SK-N-SH (cell line): ENCODE measurements around the gene SP2. TPM values are rescaled to one million over a fixed set of nuclear protein-coding genes. Genes with fewer than 3 reads are reported as not detected.

Experiments
- CTCF ChIA-PET: fragments of 300-600, 350-600 bp; formaldehyde crosslinking; extraction: SDS; loops from one replicate; lab custom pipeline; 2021; lab: Yijun Ruan, JAX
- POLR2A ChIA-PET: fragments of 350-600 bp; sonication (Branson Sonifier 250); formaldehyde crosslinking; extraction: SDS; loops from one replicate; lab custom pipeline; 2020; ENCODE audit warnings: antibody characterized with exemption, inconsistent platforms; lab: Yijun Ruan, JAX
- DNase-seq: peaks from one replicate; pipeline ENCODE4 v3.0.0; 2012
- H2AFZ ChIP-seq: fragments of 200-600 bp; sonication (generic); 2 replicates; pipeline ENCODE4 v1.8.1; 2016; ENCODE audit warnings: antibody characterized with exemption, mild to moderate bottlenecking, low read depth
- H3F3A ChIP-seq: fragments of 200-600 bp; sonication (generic); replicated peaks from 2 replicates; pipeline ENCODE3; 2016; ENCODE audit warnings: antibody characterized with exemption, mild to moderate bottlenecking; ENCODE audit not compliant: insufficient read depth
- H3K27ac ChIP-seq, 2 experiments: fragments of 200-500 bp in 1 of 2; fragments of 200-600 bp in 1 of 2; sonication (Bioruptor generic) in 1 of 2; sonication (generic), shearing (Covaris generic) in 1 of 2; 2 replicates each; pipeline versions ENCODE4 v1.5.1 to v1.6.1; 2014 to 2016; ENCODE audit warnings: low read depth in 2 of 2, inconsistent platforms in 1 of 2, low read length in 1 of 2, mild to moderate bottlenecking in 1 of 2, mixed read lengths in 1 of 2
- H3K27me3 ChIP-seq: fragments of 200-600 bp; sonication (generic), shearing (Covaris generic); 2 replicates; pipeline ENCODE4 v1.6.1; 2016; ENCODE audit warnings: mixed run types; ENCODE audit not compliant: insufficient read depth
- H3K36me3 ChIP-seq, 2 experiments: fragments of 200-500 bp in 1 of 2; fragments of 200-600 bp in 1 of 2; sonication (Bioruptor generic) in 1 of 2; sonication (generic) in 1 of 2; replicated peaks in 1 of 2; 2 replicates each; pipeline versions ENCODE3 to v1.5.1; 2014 to 2016; ENCODE audit warnings: low read length in 1 of 2, mild to moderate bottlenecking in 1 of 2; ENCODE audit not compliant: insufficient read depth in 2 of 2, control insufficient read depth in 1 of 2
- H3K4me1 ChIP-seq, 2 experiments: fragments of 200-500 bp in 1 of 2; fragments of 200-600 bp in 1 of 2; sonication (Bioruptor generic) in 1 of 2; sonication (generic), shearing (Covaris generic) in 1 of 2; 2 replicates each; pipeline versions ENCODE4 v1.5.1 to v1.6.1; 2014 to 2016; ENCODE audit warnings: low read depth in 1 of 2, low read length in 1 of 2, mixed run types in 1 of 2; ENCODE audit not compliant: insufficient read depth in 2 of 2, control insufficient read depth in 1 of 2
- H3K4me2 ChIP-seq: fragments of 200-600 bp; sonication (generic), shearing (Covaris generic); 2 replicates; pipeline ENCODE4 v1.6.1; 2017; ENCODE audit warnings: mixed run types
- H3K4me3 ChIP-seq, 2 experiments: fragments of 200-500 bp in 1 of 2; fragments of 200-600 bp in 1 of 2; sonication (Bioruptor generic) in 1 of 2; sonication (generic), shearing (Covaris generic) in 1 of 2; 2 replicates each; pipeline versions ENCODE4 v1.5.1 to v1.8.1; 2014 to 2016; ENCODE audit warnings: low read depth in 2 of 2, inconsistent platforms in 1 of 2, low read length in 1 of 2, mild to moderate bottlenecking in 1 of 2, mixed read lengths in 1 of 2, moderate library complexity in 1 of 2
- H3K79me2 ChIP-seq: fragments of 200-600 bp; sonication (generic); 2 replicates; pipeline ENCODE4 v1.8.1; 2017; ENCODE audit warnings: mild to moderate bottlenecking; ENCODE audit not compliant: insufficient read depth
- H3K9ac ChIP-seq: fragments of 200-600 bp; sonication (generic); 2 replicates; pipeline ENCODE4 v1.6.1; 2017; ENCODE audit warnings: mixed run types
- H3K9me2 ChIP-seq: fragments of 200-600 bp; sonication (generic); 2 replicates; pipeline ENCODE4 v1.6.1; 2017; ENCODE audit warnings: mixed run types
- H3K9me3 ChIP-seq: fragments of 200-600 bp; sonication (generic); 2 replicates; pipeline ENCODE4 v1.6.1; 2017; ENCODE audit warnings: mixed run types, mild to moderate bottlenecking, moderate library complexity
- H4K20me1 ChIP-seq: fragments of 200-600 bp; sonication (generic); 2 replicates; pipeline ENCODE4 v1.6.1; 2017; ENCODE audit warnings: mild to moderate bottlenecking, mixed run types; ENCODE audit not compliant: insufficient read depth
- CTCF ChIP-seq: fragments of 200-600 bp; sonication (generic); IDR thresholded peaks from 2 replicates; pipeline ENCODE4 v1.6.1; 2017; ENCODE audit warnings: antibody characterized with exemption, mild to moderate bottlenecking, moderate library complexity
- FOSL2 ChIP-seq: IDR thresholded peaks from 2 replicates; pipeline ENCODE4 v1.4.0; 2012; ENCODE audit warnings: low read depth, mild to moderate bottlenecking, moderate library complexity, borderline replicate concordance
- JUND ChIP-seq: IDR thresholded peaks from 2 replicates; pipeline ENCODE4 v1.4.0; 2012
- MAX ChIP-seq: IDR thresholded peaks from 2 replicates; pipeline ENCODE4 v1.4.0; 2012; ENCODE audit warnings: low read depth
- MEF2A ChIP-seq: IDR thresholded peaks from 2 replicates; pipeline ENCODE4 v1.4.0; 2012; ENCODE audit warnings: low read depth, borderline replicate concordance
- MXI1 ChIP-seq: IDR thresholded peaks from 2 replicates; pipeline ENCODE4 v1.6.1; 2012; ENCODE audit warnings: mild to moderate bottlenecking, low read depth, low read length, improper control_type of control experiment
- NFIC ChIP-seq: IDR thresholded peaks from 2 replicates; pipeline ENCODE4 v1.4.0; 2012; ENCODE audit warnings: borderline replicate concordance
- NRF1 ChIP-seq: IDR thresholded peaks from 2 replicates; pipeline ENCODE4 v1.6.1; 2012; ENCODE audit warnings: low read depth, mild to moderate bottlenecking, low read length
- PBX3 ChIP-seq: IDR thresholded peaks from 2 replicates; pipeline ENCODE4; 2012
- POLR2AphosphoS5 ChIP-seq: IDR thresholded peaks from 2 replicates; pipeline ENCODE4 v1.6.1; 2012; ENCODE audit warnings: low read depth, low read length
- RAD21 ChIP-seq: IDR thresholded peaks from 2 replicates; pipeline ENCODE4 v1.6.1; 2012; ENCODE audit warnings: mild to moderate bottlenecking, low read length
- REST ChIP-seq: IDR thresholded peaks from 2 replicates; pipeline ENCODE4 v1.6.1; 2012; ENCODE audit warnings: mild to moderate bottlenecking, low read depth, low read length, moderate library complexity
- RXRA ChIP-seq: IDR thresholded peaks from 2 replicates; pipeline ENCODE4 v1.4.0; 2012; ENCODE audit warnings: low read depth, mild to moderate bottlenecking, borderline replicate concordance
- TAF1 ChIP-seq: IDR thresholded peaks from 2 replicates; pipeline ENCODE4 v1.6.1; 2012; ENCODE audit warnings: low read depth, mild to moderate bottlenecking, low read length, moderate library complexity, borderline replicate concordance
- TCF12 ChIP-seq: IDR thresholded peaks from 2 replicates; pipeline ENCODE4 v1.4.0; 2012
- USF2 ChIP-seq: fragments of 150-350 bp; IDR thresholded peaks from 2 replicates; pipeline ENCODE4 v1.6.1; 2017; ENCODE audit warnings: antibody characterized with exemption, low read length, low read depth, borderline replicate concordance
- YY1 ChIP-seq: IDR thresholded peaks from 2 replicates; pipeline ENCODE4 v1.4.0; 2012; ENCODE audit warnings: low read depth, mild to moderate bottlenecking
- WGBS: methylation state at CpG from one replicate; pipeline ENCODE4 v1.1.6; 2017; ENCODE audit warnings: low lambda C conversion rate; 5-methylcytosine and 5-hydroxymethylcytosine counted together
- polyA plus RNA-seq, 3 experiments: library from polyadenylated mRNA; depleted of rRNA; stranded (reverse); fragments of >200 nt; gene quantifications; 2 replicates each; pipeline ENCODE4 v1.2.3, GENCODE V29; 2012

The SP2 gene
- polyA plus RNA-seq, 1 of the 3 experiments (the other 2 are of a cell fraction), result 16.7 TPM

GRCh38 chr17:47902039-47902744 is 6.2 kb downstream of the SP2 start:
- no peak for TF ChIP-seq RAD21
- no peak for TF ChIP-seq TAF1
- TF ChIP-seq REST, result no peak
- no peak for TF ChIP-seq RXRA
- TF ChIP-seq NRF1, result no peak
- TF ChIP-seq JUND, result no peak
- TF ChIP-seq CTCF, result no peak
- Histone ChIP-seq H3K4me3 (no peak overlapping the region), H2AFZ (no peak overlapping the region), H3F3A (peaks cover 4% of the 10 kb centered on the region), H3K4me1 (peaks cover 8 to 11% of the 10 kb centered on the region in 2 experiments; a peak in 3 of 4 replicates), H3K4me2 (no peak overlapping the region), H4K20me1 (no peaks in the 10 kb centered on the region), H3K9me3 (no peaks in the 10 kb centered on the region), H3K36me3 (peaks cover 11 to 14% of the 10 kb centered on the region in 2 experiments), H3K9ac (no peak overlapping the region), H3K27ac (no peak overlapping the region), H3K27me3 (no peaks in the 10 kb centered on the region), H3K9me2 (no peaks in the 10 kb centered on the region), H3K79me2 (peaks cover 50% of the 10 kb centered on the region)
- POLR2A ChIA-PET, result interaction anchor here (1.0 kb wide), 1 partner anchor 71 kb away, joined by 3 read pairs; the partner anchor contains the start of genes LRRC46 and MRPL10
- 88% methylated on average over 4 of the region's 4 CpGs for WGBS
- no peak for DNase-seq
- CTCF ChIA-PET, result interaction anchor here (0.5 to 2.3 kb wide), 6 partner anchors 11 to 61 kb away, joined by 3 to 7 read pairs (median 4); partner anchors contain the start of gene SCRN2

- H3K36me3 ChIP-seq, result no peaks in the 10 kb centered on the region
- peak overlapping the region; percentile 58 to 66 for H3K27ac ChIP-seq
- WGBS, result 80% methylated on average over 8 of the region's 8 CpGs
- H3K4me3 ChIP-seq, result no peak overlapping the region
- ChIA-PET POLR2A (interaction anchor here (2.3 kb wide), 1 partner anchor 10 kb away, joined by 15 read pairs; the partner anchor contains the start of gene SP2), CTCF (interaction anchor here (0.6 to 2.0 kb wide), 8 partner anchors 14 to 113 kb away, joined by 3 to 18 read pairs (median 4); partner anchors contain the start of genes CDK5RAP3, OSBPL7 and SCRN2)
- H3K4me1 ChIP-seq, result peaks cover 3 to 8% of the 10 kb centered on the region in 2 experiments; a peak in 2 of 4 replicates
- H3F3A ChIP-seq, result peaks cover 4% of the 10 kb centered on the region
- TF ChIP-seq NFIC, result peak; percentile 79
- no peak for TF ChIP-seq YY1
- TF ChIP-seq RXRA, result no peak
- no peak for TF ChIP-seq TCF12
- TF ChIP-seq MXI1, result no peak
- no peak for TF ChIP-seq MEF2A
- peak; percentile 46; the same call in 1 of the 2 replicates for TF ChIP-seq MAX
- no peak for TF ChIP-seq RAD21
- no peak for TF ChIP-seq FOSL2
- peak; percentile 35; the same call in 1 of the 2 replicates for TF ChIP-seq POLR2AphosphoS5
- TF ChIP-seq TAF1, result no peak
- no peak for TF ChIP-seq PBX3
- TF ChIP-seq USF2, result no peak
- H3K9me3 ChIP-seq, result no peaks in the 10 kb centered on the region
- no peaks in the 10 kb centered on the region for H3K9me2 ChIP-seq
- H2AFZ ChIP-seq, result no peak overlapping the region
- DNase-seq, result no peak
- no peaks in the 10 kb centered on the region for H3K27me3 ChIP-seq
- peak overlapping the region; percentile 38; the same call in 1 of the 2 replicates for H3K4me2 ChIP-seq
- no peaks in the 10 kb centered on the region for H4K20me1 ChIP-seq
- H3K79me2 ChIP-seq, result peaks cover 21% of the 10 kb centered on the region; the same call in 1 of the 2 replicates
- no peak overlapping the region for H3K9ac ChIP-seq
Observed at GRCh38 chr17:47905221-47905733, 9.2 kb downstream of the SP2 start.
